ENCODE results near the gene LDHD.

Gene LDHD

GRCh38 chr16:75101635-75102034, 14.9 kb downstream of the LDHD start:
- Histone ChIP-seq H3K4me1 (ENCODE audit: insufficient read depth, low read length, poor library complexity, severe bottlenecking) (peaks cover 76% of the 10 kb centered on the region), H3K4me2 (ENCODE audit: low read depth, low read length, poor library complexity, severe bottlenecking) (no peak overlapping the region), H2AFZ (ENCODE audit: low read length) (no peak overlapping the region), H3K27me3 (ENCODE audit: insufficient read depth, low read length, poor library complexity, severe bottlenecking) (no peaks in the 10 kb centered on the region), H4K20me1 (ENCODE audit: insufficient read depth, low read length, poor library complexity, severe bottlenecking) (peaks cover 42% of the 10 kb centered on the region), H3K79me2 (ENCODE audit: insufficient read depth, low read length) (peaks cover 98% of the 10 kb centered on the region), H3K4me3 (ENCODE audit: low read length, poor library complexity, severe bottlenecking) (no peak overlapping the region), H3K9me2 (replicated peaks; ENCODE audit: low read depth, low read length) (no peaks in the 10 kb centered on the region), H3K9ac (ENCODE audit: low read depth, low read length, poor library complexity, severe bottlenecking) (no peak overlapping the region), H3F3A (ENCODE audit: low read depth) (peaks cover 6% of the 10 kb centered on the region; the same call in 1 of the 2 replicates), H3K9me3 (ENCODE audit: insufficient read depth, low read depth, low read length) (no peaks in the 10 kb centered on the region), H3K36me3 (ENCODE audit: insufficient read depth, low read length) (peaks cover 68% of the 10 kb centered on the region)
- TF ChIP-seq EZH2phosphoT487 (IDR thresholded peaks at IDR 0.05; ENCODE audit: borderline replicate concordance) (no peak), CTCF (conservative IDR thresholded peaks at IDR 0.05; ENCODE audit: low read length) (no peak)

- H3K9me3 ChIP-seq (ENCODE audit: insufficient read depth, low read depth, low read length), result no peaks in the 10 kb centered on the region
These were observed 16.0 kb downstream of the LDHD start for GRCh38 chr16:75100603-75100990.

GRCh38 chr16:75099738-75100602, 16.6 kb downstream of the LDHD start:
- Histone ChIP-seq H3K27me3 (ENCODE audit: insufficient read depth, low read length, poor library complexity, severe bottlenecking) (no peaks in the 10 kb centered on the region), H3F3A (ENCODE audit: low read depth) (peaks cover 6% of the 10 kb centered on the region; the same call in 1 of the 2 replicates), H3K9me2 (replicated peaks; ENCODE audit: low read depth, low read length) (no peaks in the 10 kb centered on the region), H2AFZ (ENCODE audit: low read length) (no peak overlapping the region), H3K79me2 (ENCODE audit: insufficient read depth, low read length) (peaks cover 98% of the 10 kb centered on the region), H3K4me3 (ENCODE audit: low read length, poor library complexity, severe bottlenecking) (peak overlapping the region; percentile 63), H3K4me2 (ENCODE audit: low read depth, low read length, poor library complexity, severe bottlenecking) (peak overlapping the region; percentile 81), H4K20me1 (ENCODE audit: insufficient read depth, low read length, poor library complexity, severe bottlenecking) (peaks cover 56% of the 10 kb centered on the region), H3K36me3 (ENCODE audit: insufficient read depth, low read length) (peaks cover 68% of the 10 kb centered on the region), H3K4me1 (ENCODE audit: insufficient read depth, low read length, poor library complexity, severe bottlenecking) (peaks cover 60% of the 10 kb centered on the region), H3K9ac (ENCODE audit: low read depth, low read length, poor library complexity, severe bottlenecking) (peak overlapping the region; percentile 80), H3K9me3 (ENCODE audit: insufficient read depth, low read depth, low read length) (no peaks in the 10 kb centered on the region)
- TF ChIP-seq CTCF (conservative IDR thresholded peaks at IDR 0.05; ENCODE audit: low read length), result peak; percentile 31; the same call in 1 of the 2 replicates
- TF ChIP-seq EZH2phosphoT487 (IDR thresholded peaks at IDR 0.05; ENCODE audit: borderline replicate concordance), result no peak

More at GRCh38 chr16:75100603-75100990, 16.0 kb downstream of the LDHD start:
- Histone ChIP-seq H3K9me2 (replicated peaks; ENCODE audit: low read depth, low read length) (no peaks in the 10 kb centered on the region), H2AFZ (ENCODE audit: low read length) (no peak overlapping the region), H3K79me2 (ENCODE audit: insufficient read depth, low read length) (peaks cover 98% of the 10 kb centered on the region), H3K9ac (ENCODE audit: low read depth, low read length, poor library complexity, severe bottlenecking) (peak overlapping the region; percentile 80), H3K27me3 (ENCODE audit: insufficient read depth, low read length, poor library complexity, severe bottlenecking) (no peaks in the 10 kb centered on the region), H3K4me2 (ENCODE audit: low read depth, low read length, poor library complexity, severe bottlenecking) (peak overlapping the region; percentile 81), H3K4me1 (ENCODE audit: insufficient read depth, low read length, poor library complexity, severe bottlenecking) (peaks cover 65% of the 10 kb centered on the region), H4K20me1 (ENCODE audit: insufficient read depth, low read length, poor library complexity, severe bottlenecking) (peaks cover 51% of the 10 kb centered on the region), H3K4me3 (ENCODE audit: low read length, poor library complexity, severe bottlenecking) (peak overlapping the region; percentile 63), H3F3A (ENCODE audit: low read depth) (peaks cover 6% of the 10 kb centered on the region; the same call in 1 of the 2 replicates), H3K36me3 (ENCODE audit: insufficient read depth, low read length) (peaks cover 68% of the 10 kb centered on the region)
- TF ChIP-seq EZH2phosphoT487 (IDR thresholded peaks at IDR 0.05; ENCODE audit: borderline replicate concordance) (no peak), CTCF (conservative IDR thresholded peaks at IDR 0.05; ENCODE audit: low read length) (no peak)

Data from Loucy (cell line).